Skeletal muscle tissue (tissue), 4 donors: ENCODE measurements around the gene VOPP1. TPM values are rescaled to one million over a fixed set of nuclear protein-coding genes. Genes with fewer than 3 reads are reported as not detected.

Source experiments
- H3K27ac ChIP-seq: one replicate; pipeline ENCODE4 v1.7.0; 2013; ENCODE audit warnings: mild to moderate bottlenecking, low read depth, low read length, inconsistent platforms
- H3K27me3 ChIP-seq, 3 donors: one replicate each; pipeline ENCODE4 v1.7.0; 2013; ENCODE audit warnings: low read length in 3 of 3; ENCODE audit not compliant: control insufficient read depth in 3 of 3, insufficient read depth in 3 of 3
- H3K36me3 ChIP-seq, 3 donors: one replicate each; pipeline ENCODE4 v1.7.0; 2013; ENCODE audit warnings: low read length in 3 of 3; ENCODE audit not compliant: control insufficient read depth in 3 of 3, insufficient read depth in 3 of 3
- H3K4me1 ChIP-seq, 3 donors: one replicate each; pipeline ENCODE4 v1.7.0; 2013; ENCODE audit warnings: low read length in 3 of 3, mild to moderate bottlenecking in 3 of 3; ENCODE audit not compliant: control insufficient read depth in 3 of 3, insufficient read depth in 3 of 3
- H3K4me3 ChIP-seq, 3 donors: one replicate each; pipeline ENCODE4 v1.7.0; 2013; ENCODE audit warnings: low read length in 3 of 3
- H3K9ac ChIP-seq, 3 donors: one replicate each; pipeline ENCODE4 v1.7.0; 2013; ENCODE audit warnings: low read length in 3 of 3, mild to moderate bottlenecking in 3 of 3, moderate library complexity in 2 of 3, low read depth in 1 of 3
- H3K9me3 ChIP-seq, 3 donors: one replicate each; pipeline ENCODE4 v1.7.0; 2013; ENCODE audit warnings: low read length in 3 of 3; ENCODE audit not compliant: control insufficient read depth in 3 of 3
- total RNA-seq: library from RNA; depleted of rRNA; stranded (reverse); fragments of >200 nt; gene quantifications from one replicate; pipeline ENCODE4 v1.2.3, GENCODE V29; 2014
- donor health status: Osteomylitis.

The VOPP1 gene
- total RNA-seq, 1 donor from 2014 or later, result 23.5 TPM

DNA sequence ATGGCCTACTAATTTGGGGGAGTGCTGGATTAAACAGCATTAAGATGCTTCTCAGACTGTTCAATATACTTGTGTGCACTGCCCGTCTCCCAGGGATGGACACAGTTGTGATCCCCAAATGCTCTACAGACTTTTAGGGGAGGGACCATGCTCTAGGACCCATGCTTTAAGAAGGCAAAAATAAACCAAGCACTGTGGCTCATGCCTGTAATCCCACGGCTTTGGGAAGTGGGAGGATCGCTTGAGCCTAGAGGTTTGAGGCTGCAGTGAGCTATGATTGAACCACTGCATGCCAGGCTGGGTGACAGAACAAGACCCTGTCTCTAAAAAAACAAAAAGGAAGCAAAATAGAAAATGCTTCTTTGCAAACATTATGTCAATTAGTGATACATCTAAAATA lies 102.6 kb downstream of the VOPP1 start:
- Histone ChIP-seq H3K27ac (no peak overlapping the region), H3K4me3 (no peak overlapping the region), H3K4me1 (no peaks in the 10 kb centered on the region), H3K9me3 (no peaks in the 10 kb centered on the region), H3K36me3 (peaks cover 11 to 16% (median 14%) of the 10 kb centered on the region in 3 donors), H3K27me3 (no peaks in the 10 kb centered on the region), H3K9ac (no peak overlapping the region)

DNA sequence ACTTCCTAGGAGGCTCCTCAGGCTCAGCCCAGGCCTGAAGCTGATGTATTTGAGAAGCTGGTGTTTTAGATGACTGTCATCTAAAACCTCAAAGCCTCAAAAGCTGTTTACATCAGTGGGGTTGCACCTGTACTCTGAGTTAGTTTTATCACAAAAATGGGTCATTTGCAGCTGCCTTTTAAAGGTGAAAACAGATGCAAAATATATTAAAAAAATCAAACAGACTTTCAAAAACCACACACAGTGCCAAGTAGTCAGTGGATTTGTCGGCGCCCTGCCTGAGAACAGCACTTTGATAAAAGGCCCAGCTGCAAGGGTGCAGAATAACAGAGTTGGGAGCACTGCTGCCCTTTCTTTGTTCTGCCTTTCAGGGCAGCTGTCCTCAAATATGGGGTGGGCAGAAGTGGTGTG lies 103.0 kb downstream of the VOPP1 start:
- H3K27me3 ChIP-seq, result no peaks in the 10 kb centered on the region
- peaks cover 15 to 20% (median 18%) of the 10 kb centered on the region in 3 donors for H3K36me3 ChIP-seq
- no peak overlapping the region for H3K27ac ChIP-seq
- H3K4me1 ChIP-seq, result no peaks in the 10 kb centered on the region
- no peaks in the 10 kb centered on the region for H3K9me3 ChIP-seq
- no peak overlapping the region for H3K9ac ChIP-seq
- H3K4me3 ChIP-seq, result no peak overlapping the region

DNA sequence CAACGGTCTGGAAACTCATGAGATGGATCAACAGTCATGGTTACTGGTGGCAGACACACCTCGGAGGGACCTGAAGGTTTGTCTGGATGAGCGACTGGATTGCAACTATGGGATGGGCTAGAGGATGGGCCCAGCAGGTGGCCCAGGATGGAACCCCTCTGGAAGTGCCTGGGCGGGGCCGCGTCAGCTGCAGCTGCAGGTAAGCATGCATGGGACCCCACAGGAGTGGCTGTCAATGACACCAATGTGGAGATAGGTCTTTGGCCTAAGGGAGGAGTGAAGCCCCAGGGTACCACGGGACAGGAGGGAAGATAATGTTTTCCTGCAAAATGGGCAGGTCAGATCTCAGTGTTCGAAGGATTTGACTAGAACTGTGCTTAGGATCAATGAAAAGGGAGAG lies 103.8 kb downstream of the VOPP1 start:
- H3K27me3 ChIP-seq, result no peaks in the 10 kb centered on the region
- H3K4me3 ChIP-seq, result no peak overlapping the region
- no peaks in the 10 kb centered on the region for H3K9me3 ChIP-seq
- no peak overlapping the region for H3K9ac ChIP-seq
- no peaks in the 10 kb centered on the region for H3K4me1 ChIP-seq
- no peak overlapping the region for H3K27ac ChIP-seq
- H3K36me3 ChIP-seq, result peaks cover 21 to 26% (median 23%) of the 10 kb centered on the region in 3 donors

DNA sequence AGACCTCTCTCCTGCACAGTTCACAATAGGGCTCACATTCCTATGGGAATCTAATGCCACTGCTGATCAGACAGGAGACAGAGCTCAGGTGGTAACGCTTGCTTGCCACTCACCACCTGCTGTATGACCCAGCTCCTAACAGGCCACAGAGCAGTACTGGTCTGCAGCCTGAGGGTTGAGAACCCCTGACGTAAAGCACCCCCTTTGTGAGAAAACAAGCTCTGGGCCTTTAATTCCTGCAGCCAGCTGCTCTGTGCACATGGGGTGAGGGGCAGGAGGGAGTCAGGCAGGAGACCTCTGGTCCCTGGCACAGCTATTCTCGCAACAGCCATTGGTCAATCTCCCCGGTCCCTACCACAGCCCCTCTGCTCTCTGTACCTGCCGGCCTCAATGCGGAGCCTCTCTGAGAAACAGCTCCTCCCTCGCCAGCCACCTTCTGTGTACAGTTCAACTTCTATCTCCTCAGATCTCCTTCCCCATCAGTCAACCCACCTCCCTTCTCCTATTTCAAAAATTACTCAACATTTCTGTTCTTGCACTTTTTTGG lies 105.2 kb downstream of the VOPP1 start:
- no peak overlapping the region for H3K4me3 ChIP-seq
- no peak overlapping the region for H3K9ac ChIP-seq
- no peak overlapping the region for H3K27ac ChIP-seq
- H3K36me3 ChIP-seq, result peaks cover 18 to 22% (median 21%) of the 10 kb centered on the region in 3 donors
- H3K9me3 ChIP-seq, result no peaks in the 10 kb centered on the region
- H3K4me1 ChIP-seq, result no peaks in the 10 kb centered on the region
- H3K27me3 ChIP-seq, result no peaks in the 10 kb centered on the region

DNA sequence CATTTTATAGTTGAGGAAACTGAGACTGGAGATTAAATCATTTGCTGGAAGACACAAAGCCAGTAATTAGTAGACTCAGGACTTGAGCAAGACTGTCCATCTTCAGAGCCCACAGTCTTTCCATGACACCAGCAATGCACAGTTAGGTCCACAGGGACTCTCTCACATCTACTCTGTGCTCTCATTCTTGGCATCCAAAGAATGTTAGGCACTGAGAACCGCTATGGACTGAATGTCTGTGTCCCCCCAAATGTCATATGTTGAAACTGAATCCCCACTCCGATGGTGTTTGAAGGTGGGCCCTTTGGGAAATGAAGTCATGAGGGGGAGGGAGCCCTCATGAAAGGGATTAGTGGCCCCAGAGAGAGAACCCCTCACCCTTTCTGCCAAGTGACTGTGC lies 106.6 kb downstream of the VOPP1 start:
- Histone ChIP-seq H3K9me3 (no peaks in the 10 kb centered on the region), H3K4me1 (no peaks in the 10 kb centered on the region), H3K27me3 (no peaks in the 10 kb centered on the region), H3K27ac (no peak overlapping the region), H3K36me3 (peaks cover 18 to 21% (median 21%) of the 10 kb centered on the region in 3 donors), H3K4me3 (no peak overlapping the region), H3K9ac (no peak overlapping the region)

DNA sequence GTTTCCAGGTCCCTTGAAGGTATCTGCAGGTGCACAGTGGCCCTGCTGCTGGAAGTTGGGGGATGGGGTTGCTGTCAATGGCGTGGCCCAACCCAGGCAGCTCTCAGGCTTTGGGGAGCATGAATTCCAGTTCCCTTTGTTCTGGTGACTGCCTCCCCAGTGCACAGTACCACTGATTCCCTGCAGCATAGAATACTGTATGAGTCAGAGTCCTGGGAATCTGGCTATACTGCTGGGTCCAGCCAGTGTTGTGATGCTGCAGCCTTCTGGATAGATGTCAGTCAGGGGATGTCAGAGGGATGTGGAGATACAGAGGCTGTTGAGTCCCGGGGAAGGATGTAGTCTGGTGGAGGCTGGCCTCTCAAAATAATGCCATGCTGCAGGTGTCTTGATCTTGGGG lies 107.9 kb downstream of the VOPP1 start:
- Histone ChIP-seq H3K9ac (no peak overlapping the region), H3K27ac (no peak overlapping the region), H3K9me3 (no peaks in the 10 kb centered on the region), H3K4me1 (no peaks in the 10 kb centered on the region), H3K27me3 (no peaks in the 10 kb centered on the region), H3K4me3 (no peak overlapping the region), H3K36me3 (peaks cover 18 to 21% (median 21%) of the 10 kb centered on the region in 3 donors)

DNA sequence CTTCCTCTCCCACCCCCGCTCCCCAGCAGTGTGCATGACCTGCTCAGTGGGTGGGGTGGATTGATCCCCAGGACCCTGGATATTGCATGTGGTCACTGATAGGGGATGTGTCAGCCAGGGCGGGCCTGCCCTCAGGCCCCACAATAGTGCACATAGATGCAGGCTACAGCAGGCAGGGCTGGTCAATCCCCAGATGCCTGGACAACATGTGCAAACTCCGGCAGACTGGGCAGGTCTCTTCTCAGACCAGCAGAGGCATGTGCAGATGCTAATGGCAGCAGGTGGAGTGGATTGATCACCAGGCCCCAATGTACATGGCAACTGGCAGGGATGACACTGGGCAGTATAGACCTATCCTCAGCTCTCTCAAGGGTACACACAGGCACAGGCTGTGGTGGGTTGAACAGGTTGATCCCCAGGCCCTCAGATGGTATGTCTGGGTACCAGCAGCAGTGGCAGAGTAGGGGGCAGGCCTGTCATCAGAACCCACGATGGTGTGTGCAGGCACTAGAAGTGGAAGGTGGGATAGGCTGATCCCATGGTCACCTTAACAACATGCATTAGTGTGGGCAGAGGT lies 108.5 kb downstream of the VOPP1 start:
- H3K36me3 ChIP-seq, result peaks cover 18 to 21% (median 21%) of the 10 kb centered on the region in 3 donors
- H3K9ac ChIP-seq, result no peak overlapping the region
- no peaks in the 10 kb centered on the region for H3K4me1 ChIP-seq
- H3K27me3 ChIP-seq, result no peaks in the 10 kb centered on the region
- H3K9me3 ChIP-seq, result no peaks in the 10 kb centered on the region
- H3K4me3 ChIP-seq, result no peak overlapping the region
- no peak overlapping the region for H3K27ac ChIP-seq

DNA sequence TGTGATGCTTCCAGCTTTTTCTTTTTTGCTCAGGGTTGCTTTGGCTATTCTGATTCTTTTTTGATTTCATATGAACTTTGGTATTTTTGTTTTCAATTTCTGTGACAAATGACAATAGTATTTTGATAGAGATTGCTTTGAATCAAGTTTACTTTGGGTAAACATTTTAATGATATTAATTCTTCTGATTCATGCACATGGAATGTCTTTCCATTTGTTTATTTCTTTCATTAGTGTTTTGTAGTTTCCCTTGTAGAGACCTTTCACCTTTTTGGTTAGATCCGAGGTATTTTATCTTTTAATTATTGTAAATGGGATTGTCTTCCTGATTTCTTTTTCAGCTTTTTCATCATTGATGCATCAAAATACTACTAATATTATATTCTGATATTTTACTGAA lies 114.0 kb downstream of the VOPP1 start:
- no peak overlapping the region for H3K4me3 ChIP-seq
- no peaks in the 10 kb centered on the region for H3K9me3 ChIP-seq

DNA sequence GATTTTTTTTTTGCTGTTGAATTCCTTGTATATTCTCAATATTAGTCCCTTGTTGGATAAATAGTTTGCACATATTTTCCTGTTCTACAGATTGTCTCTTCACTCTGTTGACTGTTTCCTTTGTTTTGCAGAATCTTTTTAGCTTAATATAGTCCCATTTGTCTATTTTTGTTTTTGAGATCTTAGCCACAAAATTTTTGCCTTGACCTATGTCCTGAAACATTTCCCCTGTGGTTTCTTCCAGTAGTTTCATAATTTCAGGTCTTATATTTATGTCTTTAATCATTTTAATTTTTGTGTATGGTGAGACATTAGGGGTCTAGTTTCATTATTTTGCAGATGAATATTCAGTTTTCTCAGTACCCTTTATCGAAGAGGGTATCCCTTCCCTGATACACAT lies 114.5 kb downstream of the VOPP1 start:
- no peak overlapping the region for H3K4me3 ChIP-seq
- H3K9ac ChIP-seq, result no peak overlapping the region
- H3K27ac ChIP-seq, result no peak overlapping the region
- H3K4me1 ChIP-seq, result no peaks in the 10 kb centered on the region
- H3K27me3 ChIP-seq, result no peaks in the 10 kb centered on the region
- no peaks in the 10 kb centered on the region for H3K36me3 ChIP-seq
- H3K9me3 ChIP-seq, result no peaks in the 10 kb centered on the region

More for the DNA sequence above, 114.0 kb downstream of the VOPP1 start:
- Histone ChIP-seq H3K9ac (no peak overlapping the region), H3K27me3 (no peaks in the 10 kb centered on the region), H3K36me3 (no peaks in the 10 kb centered on the region), H3K4me1 (no peaks in the 10 kb centered on the region), H3K27ac (no peak overlapping the region)

DNA sequence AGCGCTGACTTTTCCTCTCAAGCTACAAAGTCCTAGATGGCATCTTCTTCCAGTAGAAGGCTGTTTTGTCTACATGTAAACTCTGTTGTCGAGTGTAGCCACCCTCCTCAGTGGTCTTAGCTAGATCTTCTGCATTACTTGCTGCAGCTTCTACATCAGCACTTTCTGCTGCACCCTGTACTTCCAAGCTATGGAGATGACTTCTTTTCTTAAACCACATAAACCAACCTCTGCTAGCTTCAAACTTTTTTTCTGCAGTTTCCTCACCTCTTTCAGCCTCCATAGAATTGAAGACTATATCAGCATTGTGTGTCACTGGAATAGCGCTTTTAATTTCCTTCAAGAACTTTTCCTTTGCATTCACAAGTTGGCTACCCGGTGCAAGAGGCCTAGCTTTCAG lies 119.3 kb downstream of the VOPP1 start:
- no peak overlapping the region for H3K4me3 ChIP-seq
- peaks cover 0 to 5% (median 5%) of the 10 kb centered on the region in 3 donors for H3K27me3 ChIP-seq
- H3K9ac ChIP-seq, result no peak overlapping the region
- H3K9me3 ChIP-seq, result no peaks in the 10 kb centered on the region
- no peaks in the 10 kb centered on the region for H3K36me3 ChIP-seq
- no peak overlapping the region for H3K27ac ChIP-seq
- H3K4me1 ChIP-seq, result no peaks in the 10 kb centered on the region
